Measurements from ENCODE around the gene HBG1. TPM values are rescaled to one million over a fixed set of nuclear protein-coding genes. Genes with fewer than 3 reads are reported as not detected.

Gene HBG1
- total and polyA plus RNA-seq, 2 donors (not counting 1 experiment from before 2014, with no cell fraction given) = not detected

DNA sequence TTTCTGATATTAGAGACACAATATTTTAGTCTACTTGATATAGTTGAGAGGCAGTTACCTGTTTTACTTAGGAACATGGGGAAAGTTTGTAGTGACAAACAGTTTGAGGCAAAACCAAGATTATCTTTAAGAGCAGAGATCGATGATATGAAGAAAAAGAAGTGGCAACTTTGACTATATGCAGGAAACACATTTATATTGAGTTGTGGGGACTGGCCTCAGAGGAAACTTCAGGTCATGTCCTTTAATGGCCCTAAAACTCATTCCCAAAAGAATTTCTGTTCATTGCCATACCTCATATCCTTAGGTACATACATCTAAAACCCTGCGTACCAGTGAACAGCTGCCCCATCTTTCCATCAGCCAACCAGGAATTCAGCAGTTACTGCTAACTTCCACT, 4.5 kb downstream of the HBG1 start:
- no peak for ATAC-seq (ENCODE audit: low read depth)
- ChIA-PET POLR2A (no interaction called here), CTCF (no interaction called here)
- H3K9me3 ChIP-seq (ENCODE audit: control extremely low read depth in 1 of 3, control insufficient read depth in 2 of 3, insufficient read depth in 1 of 3, low read length in 2 of 3) = no peaks in the 10 kb centered on the region
- H3K27ac Mint-ChIP-seq = no peak overlapping the region
- no peaks in the 10 kb centered on the region for H3K36me3 ChIP-seq (replicated peaks in 1 of 2; ENCODE audit: control extremely low read depth in 1 of 2, control insufficient read depth in 1 of 2, extremely low read depth in 1 of 2, insufficient read depth in 2 of 2, low read length in 1 of 2)
- H3K27me3 ChIP-seq (replicated peaks in 1 of 4; ENCODE audit: control extremely low read depth in 1 of 4, control insufficient read depth in 3 of 4, insufficient read depth in 4 of 4, low read length in 3 of 4) = no peaks in the 10 kb centered on the region
- no peaks in the 10 kb centered on the region for H3K4me1 ChIP-seq (ENCODE audit: control insufficient read depth in 2 of 2, insufficient read depth in 2 of 2, low read length in 2 of 2)
- H3K4me3 ChIP-seq (ENCODE audit: control extremely low read depth in 1 of 5, extremely low read depth in 1 of 5, insufficient read depth in 1 of 5, low read depth in 2 of 5, low read length in 4 of 5) = no peak overlapping the region
- H4K20me1 ChIP-seq (ENCODE audit: control insufficient read depth, insufficient read depth, low read length, poor library complexity, severe bottlenecking) = no peaks in the 10 kb centered on the region
- no peak overlapping the region for H3K4me3 Mint-ChIP-seq
- H3K9me3 Mint-ChIP-seq (ENCODE audit: insufficient read depth) = no peaks in the 10 kb centered on the region
- TF ChIP-seq, protein P1, sequence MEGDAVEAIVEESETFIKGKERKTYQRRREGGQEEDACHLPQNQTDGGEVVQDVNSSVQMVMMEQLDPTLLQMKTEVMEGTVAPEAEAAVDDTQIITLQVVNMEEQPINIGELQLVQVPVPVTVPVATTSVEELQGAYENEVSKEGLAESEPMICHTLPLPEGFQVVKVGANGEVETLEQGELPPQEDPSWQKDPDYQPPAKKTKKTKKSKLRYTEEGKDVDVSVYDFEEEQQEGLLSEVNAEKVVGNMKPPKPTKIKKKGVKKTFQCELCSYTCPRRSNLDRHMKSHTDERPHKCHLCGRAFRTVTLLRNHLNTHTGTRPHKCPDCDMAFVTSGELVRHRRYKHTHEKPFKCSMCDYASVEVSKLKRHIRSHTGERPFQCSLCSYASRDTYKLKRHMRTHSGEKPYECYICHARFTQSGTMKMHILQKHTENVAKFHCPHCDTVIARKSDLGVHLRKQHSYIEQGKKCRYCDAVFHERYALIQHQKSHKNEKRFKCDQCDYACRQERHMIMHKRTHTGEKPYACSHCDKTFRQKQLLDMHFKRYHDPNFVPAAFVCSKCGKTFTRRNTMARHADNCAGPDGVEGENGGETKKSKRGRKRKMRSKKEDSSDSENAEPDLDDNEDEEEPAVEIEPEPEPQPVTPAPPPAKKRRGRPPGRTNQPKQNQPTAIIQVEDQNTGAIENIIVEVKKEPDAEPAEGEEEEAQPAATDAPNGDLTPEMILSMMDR (IDR thresholded peaks at IDR 0.05) = no peak
- TF ChIP-seq EZH2 (IDR thresholded peaks at IDR 0.05; ENCODE audit: borderline replicate concordance, insufficient read depth, low read depth, low read length, poor library complexity, severe bottlenecking) = no peak
- H3K9ac ChIP-seq (ENCODE audit: low read length) = no peak overlapping the region
- WGBS (ENCODE audit: insufficient coverage) = no CpG with 5 or more reads among the region's 2 CpGs
- no peaks in the 10 kb centered on the region for H3K79me2 ChIP-seq (ENCODE audit: control insufficient read depth, insufficient read depth, low read length)
- no peak overlapping the region for H3K27ac ChIP-seq (ENCODE audit: low read length in 2 of 2)
- H3K4me1 Mint-ChIP-seq = no peaks in the 10 kb centered on the region
- peaks cover 17% of the 10 kb centered on the region for H3K27me3 Mint-ChIP-seq
- no peak for DNase-seq
- H3K4me2 ChIP-seq (replicated peaks; ENCODE audit: low read depth, low read length, poor library complexity, severe bottlenecking) = no peak overlapping the region
- intact Hi-C loops (cut with micrococcal nuclease) = no loop called here
- H2AFZ ChIP-seq (ENCODE audit: insufficient read depth, low read depth, low read length, poor library complexity, severe bottlenecking) = no peak overlapping the region

- no peaks in the 10 kb centered on the region for H4K20me1 ChIP-seq (ENCODE audit: control insufficient read depth, insufficient read depth, low read length, poor library complexity, severe bottlenecking)
- no peaks in the 10 kb centered on the region for H3K27me3 ChIP-seq (replicated peaks in 1 of 4; ENCODE audit: control extremely low read depth in 1 of 4, control insufficient read depth in 3 of 4, insufficient read depth in 4 of 4, low read length in 3 of 4)
- H3K4me2 ChIP-seq (replicated peaks; ENCODE audit: low read depth, low read length, poor library complexity, severe bottlenecking) = no peak overlapping the region
- no peaks in the 10 kb centered on the region for H3K9me3 ChIP-seq (ENCODE audit: control extremely low read depth in 1 of 3, control insufficient read depth in 2 of 3, insufficient read depth in 1 of 3, low read length in 2 of 3)
- no peaks in the 10 kb centered on the region for H3K4me1 ChIP-seq (ENCODE audit: control insufficient read depth in 2 of 2, insufficient read depth in 2 of 2, low read length in 2 of 2)
- ChIA-PET POLR2A (no interaction called here), CTCF (no interaction called here)
- intact Hi-C loops (cut with micrococcal nuclease) = no loop called here
- Mint-ChIP-seq H3K4me3 (no peak overlapping the region), H3K27ac (no peak overlapping the region), H3K4me1 (no peaks in the 10 kb centered on the region), H3K27me3 (peaks cover 17% of the 10 kb centered on the region), H3K9me3 (ENCODE audit: insufficient read depth) (no peaks in the 10 kb centered on the region)
- no peak overlapping the region for H3K27ac ChIP-seq (ENCODE audit: low read length in 2 of 2)
- no peaks in the 10 kb centered on the region for H3K79me2 ChIP-seq (ENCODE audit: control insufficient read depth, insufficient read depth, low read length)
- no peak overlapping the region for H3K4me3 ChIP-seq (ENCODE audit: control extremely low read depth in 1 of 5, extremely low read depth in 1 of 5, insufficient read depth in 1 of 5, low read depth in 2 of 5, low read length in 4 of 5)
- WGBS (ENCODE audit: insufficient coverage) = 70% methylated on average over 2 of the region's 4 CpGs
- TF ChIP-seq, protein P1 (IDR thresholded peaks at IDR 0.05) = no peak
- no peak for TF ChIP-seq EZH2 (IDR thresholded peaks at IDR 0.05; ENCODE audit: borderline replicate concordance, insufficient read depth, low read depth, low read length, poor library complexity, severe bottlenecking)
- no peak for ATAC-seq (ENCODE audit: low read depth)
- no peaks in the 10 kb centered on the region for H3K36me3 ChIP-seq (replicated peaks in 1 of 2; ENCODE audit: control extremely low read depth in 1 of 2, control insufficient read depth in 1 of 2, extremely low read depth in 1 of 2, insufficient read depth in 2 of 2, low read length in 1 of 2)
- no peak overlapping the region for H2AFZ ChIP-seq (ENCODE audit: insufficient read depth, low read depth, low read length, poor library complexity, severe bottlenecking)
- H3K9ac ChIP-seq (ENCODE audit: low read length) = no peak overlapping the region
- DNase-seq = no peak
Measured at GRCh38 chr11:5243816-5244180, 5.9 kb downstream of the HBG1 start.
